Keratinocyte (primary cell): Measurements from ENCODE around the gene RNH1. TPM values are rescaled to one million over a fixed set of nuclear protein-coding genes. Genes with fewer than 3 reads are reported as not detected.

Experiments
- DNase-seq: peaks from one replicate; pipeline ENCODE4 v3.0.0-alpha.2; 2011; ENCODE audit warnings: low read depth, missing footprints, low spot score
- FAIRE-seq: peaks from 2 replicates; lab custom pipeline; 2011; peaks lifted over from hg19 to GRCh38; lab: Jason Lieb, UNC
- H2AFZ ChIP-seq: 2 replicates; pipeline ENCODE4 v1.6.0; 2012; ENCODE audit warnings: low read length, control low read depth, inconsistent platforms; ENCODE audit not compliant: control insufficient read depth
- H3K27ac ChIP-seq: 2 replicates; pipeline ENCODE4 v1.5.1; 2011; ENCODE audit warnings: low read length; ENCODE audit not compliant: control insufficient read depth, insufficient read depth
- H3K27me3 ChIP-seq: 3 replicates; pipeline ENCODE4 v1.6.0; 2011; ENCODE audit warnings: low read length; ENCODE audit not compliant: control insufficient read depth, insufficient read depth; ENCODE audit errors: extremely low read depth
- H3K36me3 ChIP-seq, 2 experiments: 2 replicates in 1 of 2; 3 replicates in 1 of 2; pipeline ENCODE4 v1.5.1; 2011; ENCODE audit warnings: low read length in 2 of 2, mild to moderate bottlenecking in 1 of 2; ENCODE audit not compliant: control insufficient read depth in 2 of 2, insufficient read depth in 2 of 2; ENCODE audit errors: extremely low read depth in 1 of 2
- H3K4me1 ChIP-seq: 3 replicates; pipeline ENCODE4 v1.5.1; 2011; ENCODE audit warnings: low read length; ENCODE audit not compliant: control insufficient read depth, insufficient read depth; ENCODE audit errors: extremely low read depth
- H3K4me2 ChIP-seq: 3 replicates; pipeline ENCODE4 v1.6.0; 2011; ENCODE audit warnings: low read depth, low read length; ENCODE audit not compliant: control insufficient read depth, insufficient read depth; ENCODE audit errors: extremely low read depth
- H3K4me3 ChIP-seq, 3 experiments: fragments of 200-600 bp in 1 of 3; sonication (generic) in 1 of 3; 2 replicates in 2 of 3; 3 replicates in 1 of 3; pipeline ENCODE4 v1.5.1; 2011 to 2016; ENCODE audit warnings: low read length in 3 of 3, mild to moderate bottlenecking in 3 of 3, control low read depth in 2 of 3, inconsistent platforms in 1 of 3, low read depth in 1 of 3, mixed read lengths in 1 of 3, mixed run types in 1 of 3, moderate library complexity in 1 of 3; ENCODE audit not compliant: control insufficient read depth in 2 of 3, insufficient read depth in 2 of 3; ENCODE audit errors: extremely low read depth in 1 of 3
- H3K79me2 ChIP-seq: 2 replicates; pipeline ENCODE4 v1.6.0; 2012; ENCODE audit warnings: low read length; ENCODE audit not compliant: control insufficient read depth, insufficient read depth
- H3K9ac ChIP-seq: 3 replicates; pipeline ENCODE4 v1.6.0; 2011; ENCODE audit warnings: low read length; ENCODE audit not compliant: control insufficient read depth, insufficient read depth; ENCODE audit errors: extremely low read depth
- H3K9me1 ChIP-seq: 3 replicates; pipeline ENCODE4 v1.6.0; 2011; ENCODE audit warnings: low read length; ENCODE audit not compliant: control insufficient read depth, insufficient read depth; ENCODE audit errors: extremely low read depth
- H3K9me3 ChIP-seq: 2 replicates; pipeline ENCODE4 v1.5.1; 2012; ENCODE audit warnings: low read depth, low read length; ENCODE audit not compliant: control insufficient read depth
- H4K20me1 ChIP-seq: 3 replicates; pipeline ENCODE4 v1.6.0; 2011; ENCODE audit warnings: low read length; ENCODE audit not compliant: control insufficient read depth, insufficient read depth; ENCODE audit errors: extremely low read depth
- CTCF ChIP-seq, 3 experiments: IDR thresholded peaks in 1 of 3; conservative IDR thresholded peaks in 1 of 3; optimal IDR thresholded peaks in 1 of 3; 2 replicates in 2 of 3; 3 replicates in 1 of 3; pipeline versions ENCODE3 to v1.5.1; 2011; ENCODE audit warnings: low read length in 3 of 3, mild to moderate bottlenecking in 3 of 3, moderate library complexity in 2 of 3, control low read depth in 1 of 3, inconsistent platforms in 1 of 3; ENCODE audit not compliant: insufficient read depth in 2 of 3; ENCODE audit errors: extremely low read depth in 1 of 3
- EZH2 ChIP-seq: IDR thresholded peaks from one replicate; pipeline ENCODE4 v1.6.1; 2012; ENCODE audit warnings: inconsistent platforms, mild to moderate bottlenecking, low read length, moderate library complexity
- dilution Hi-C: fragments of 300-500 bp; cut with MboI; formaldehyde crosslinking; loops from one replicate; pipeline ENCODE4 v1.7.0; 2020; ENCODE audit warnings: low sequenced_read_pairs; ENCODE audit not compliant: extremely low pct_ligation_motif_present
- polyA plus RNA-seq, 5 experiments: library from polyadenylated mRNA; depleted of rRNA in 3 of 5; stranded (reverse) in 3 of 5; stranded (forward) in 1 of 5; unstranded in 1 of 5; fragments of >200 nt; gene quantifications; 1 replicate in 1 of 5; 2 replicates in 3 of 5; 3 replicates in 1 of 5; pipeline versions ENCODE4 v1.2.1 to v1.2.3, GENCODE V29; 2011 to 2012; ENCODE audit warnings: missing spikeins in 2 of 5, low read depth in 1 of 5, low replicate concordance in 1 of 5

RNH1 gene
- polyA plus RNA-seq, 1 donor (not counting 4 experiments of a cell fraction or from before 2014, with no cell fraction given), result 92.0 TPM

- no peak overlapping the region for H3K4me2 ChIP-seq
- TF ChIP-seq EZH2 (no peak), CTCF (optimal IDR thresholded peaks at IDR 0.05 in 1 of 3, IDR thresholded peaks at IDR 0.05 in 1 of 3, conservative IDR thresholded peaks at IDR 0.05 in 1 of 3; ENCODE audit: extremely low read depth in 1 of 3, insufficient read depth in 2 of 3, low read length in 3 of 3) (no peak)
- H2AFZ ChIP-seq, result no peak overlapping the region
- no peak overlapping the region for H3K9ac ChIP-seq
- H3K79me2 ChIP-seq, result peaks cover 25% of the 10 kb centered on the region
- H3K4me1 ChIP-seq, result peaks cover 7% of the 10 kb centered on the region
- no peak overlapping the region for H3K4me3 ChIP-seq
- no peak for DNase-seq
- H3K9me3 ChIP-seq, result no peaks in the 10 kb centered on the region
- no peaks in the 10 kb centered on the region for H3K9me1 ChIP-seq
- no peak for FAIRE-seq
- no peaks in the 10 kb centered on the region for H3K27me3 ChIP-seq
- peaks cover 17 to 27% of the 10 kb centered on the region in 2 experiments for H3K36me3 ChIP-seq
- H3K27ac ChIP-seq, result no peak overlapping the region
- peaks cover 19% of the 10 kb centered on the region for H4K20me1 ChIP-seq
- dilution Hi-C loops, result no loop called here
These were observed 22.0 kb upstream of the RNH1 start for GRCh38 chr11:528815-529727.

GRCh38 chr11:528166-528814 lies 21.2 kb upstream of the RNH1 start:
- DNase-seq (no peak), FAIRE-seq (no peak)
- Histone ChIP-seq H3K4me2 (no peak overlapping the region), H2AFZ (no peak overlapping the region), H3K36me3 (peaks cover 12 to 22% of the 10 kb centered on the region in 2 experiments), H3K27ac (no peak overlapping the region), H3K9ac (no peak overlapping the region), H3K79me2 (peaks cover 17% of the 10 kb centered on the region), H3K9me1 (no peaks in the 10 kb centered on the region), H3K4me1 (no peaks in the 10 kb centered on the region), H3K27me3 (no peaks in the 10 kb centered on the region), H4K20me1 (peaks cover 11% of the 10 kb centered on the region), H3K4me3 (no peak overlapping the region), H3K9me3 (no peaks in the 10 kb centered on the region)
- dilution Hi-C loops, result no loop called here
- no peak for TF ChIP-seq EZH2
- no peak for TF ChIP-seq CTCF (optimal IDR thresholded peaks at IDR 0.05 in 1 of 3, IDR thresholded peaks at IDR 0.05 in 1 of 3, conservative IDR thresholded peaks at IDR 0.05 in 1 of 3; ENCODE audit: extremely low read depth in 1 of 3, insufficient read depth in 2 of 3, low read length in 3 of 3)
